Hindlimb muscle (tissue), 1 donor: ENCODE data around the gene SAP25. TPM values are rescaled to one million over a fixed set of nuclear protein-coding genes. Genes with fewer than 3 reads are reported as not detected.
A peak's percentile ranks its signal among the peaks of the same experiment; 100 is the strongest.
"Not testable (repeated sequence)": the region's sequence is repeated elsewhere in the genome, so short reads cannot be mapped to it uniquely, and the experiment has no call there.

Experiments
- DNase-seq: peaks from one replicate; pipeline ENCODE4 v3.0.0-alpha.2; 2013
- polyA plus RNA-seq: library from polyadenylated mRNA; unstranded; fragments of 120-200 nt; gene quantifications from one replicate; pipeline ENCODE4 v1.2.1, GENCODE V29; 2013; ENCODE audit not compliant: insufficient read length

SAP25 gene
- polyA plus RNA-seq, 1 donor = 3.5 TPM

- no peak for DNase-seq
Observed at GRCh38 chr7:100575206-100575631, 1.5 kb upstream of the SAP25 start.

DNA sequence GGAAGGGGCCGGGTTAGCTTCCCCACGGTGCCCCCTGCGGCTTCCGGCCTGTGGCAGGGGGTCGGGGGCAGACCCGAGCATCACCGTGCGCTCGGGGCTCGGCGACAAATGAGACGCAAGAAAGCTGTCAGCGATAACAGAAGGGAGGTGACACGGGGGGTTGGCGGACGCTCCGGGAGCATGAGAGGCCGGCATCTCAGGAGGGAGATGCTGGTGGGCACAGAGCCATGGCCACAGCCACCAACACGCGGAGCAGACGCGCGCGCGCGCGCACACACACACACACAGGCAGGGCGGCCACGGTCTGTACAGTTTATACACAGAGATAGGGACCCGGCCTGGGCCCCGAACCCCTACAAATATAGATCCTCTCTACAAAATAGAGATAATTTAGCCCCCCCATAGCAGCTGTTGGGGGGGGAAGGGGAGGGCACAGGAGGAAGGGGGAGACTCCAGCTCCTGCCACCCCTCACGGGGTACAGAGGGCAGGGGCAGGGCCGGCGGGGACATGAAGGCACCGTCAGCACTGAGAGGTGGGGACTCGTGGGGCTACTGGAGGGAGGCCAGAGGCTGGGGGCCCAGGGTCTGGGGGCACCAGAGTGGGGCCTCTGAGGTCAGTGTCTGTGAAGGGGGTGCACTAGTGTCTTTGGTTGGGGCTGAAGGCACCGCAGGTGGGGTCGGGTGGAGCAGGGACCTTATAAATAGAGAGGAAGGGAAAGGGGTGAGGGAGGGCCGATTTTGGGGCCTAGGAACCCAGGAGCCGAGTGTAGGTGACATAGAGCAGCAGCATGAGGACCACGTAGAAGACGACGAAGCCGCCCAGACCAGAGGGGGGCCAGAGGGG, 884 bp upstream of the SAP25 start:
- DNase-seq = no peak

DNA sequence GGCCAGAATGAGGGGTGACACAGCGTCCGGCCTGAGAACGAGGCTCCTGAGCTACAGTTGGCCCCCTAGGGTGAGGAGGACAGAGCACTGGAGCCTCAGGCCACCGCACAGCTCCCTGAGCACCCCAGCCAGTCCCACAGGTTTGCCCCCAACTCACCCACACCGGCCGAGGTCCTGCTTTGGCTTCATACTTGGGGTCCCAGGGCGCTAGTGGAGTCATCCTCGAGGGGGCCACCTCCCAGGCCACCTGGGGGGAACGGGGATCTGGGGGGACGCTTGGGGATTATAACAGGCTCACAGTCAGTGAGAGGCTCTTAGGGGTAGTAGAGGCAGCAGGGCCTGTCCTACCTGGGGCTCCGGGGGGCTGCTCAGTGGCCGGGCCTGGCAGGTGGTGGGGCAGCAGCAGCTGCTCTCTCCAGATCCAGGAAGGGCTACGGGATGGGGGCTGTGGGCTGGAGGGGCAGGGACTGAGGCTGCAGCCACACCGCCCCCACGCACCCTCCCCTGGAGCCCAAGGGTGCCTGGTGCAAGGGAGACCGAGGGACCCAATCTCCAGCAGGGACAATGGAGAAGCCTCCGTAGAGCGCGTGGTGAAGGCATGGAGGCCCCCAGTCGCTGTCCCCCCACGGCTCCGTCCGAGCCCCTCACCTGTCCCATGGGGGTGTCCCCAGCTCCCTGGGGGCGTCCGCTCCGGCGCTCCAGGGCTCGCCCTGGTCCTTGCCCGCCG, 588 bp downstream of the SAP25 start:
- no peak for DNase-seq

DNA sequence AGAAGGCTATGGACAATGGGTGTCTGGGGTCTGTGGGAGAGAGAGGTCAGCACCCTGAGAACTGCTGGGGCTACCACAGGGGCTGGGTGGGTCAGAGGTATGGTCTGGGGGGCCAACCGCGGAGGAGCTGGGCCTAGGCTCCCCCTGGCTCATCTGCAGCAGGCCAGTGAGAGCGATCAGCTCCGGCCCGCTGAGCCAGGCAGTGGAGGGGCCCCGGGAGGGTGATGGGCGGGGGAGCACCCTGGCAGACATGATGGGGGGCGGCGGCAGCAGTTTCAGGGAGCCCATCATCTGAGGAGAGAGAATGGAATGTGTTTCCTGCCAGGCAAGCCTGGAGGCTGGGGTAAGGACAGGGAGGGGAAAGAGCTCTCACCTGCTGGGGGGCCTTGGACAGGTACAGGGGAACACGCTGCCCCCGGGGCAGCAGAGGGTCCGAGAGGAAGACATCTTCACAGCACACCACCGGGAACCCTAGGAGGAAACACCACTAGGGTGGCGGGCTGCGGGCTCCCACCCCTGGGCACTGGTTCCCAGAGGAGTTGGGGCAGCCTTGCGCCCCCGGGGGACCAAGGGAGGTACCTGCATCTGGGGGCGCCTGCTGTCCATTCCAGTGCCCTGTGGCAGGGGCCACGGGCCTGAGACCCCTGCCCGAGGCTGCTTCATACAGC, 1.3 kb downstream of the SAP25 start:
- no peak for DNase-seq

DNA sequence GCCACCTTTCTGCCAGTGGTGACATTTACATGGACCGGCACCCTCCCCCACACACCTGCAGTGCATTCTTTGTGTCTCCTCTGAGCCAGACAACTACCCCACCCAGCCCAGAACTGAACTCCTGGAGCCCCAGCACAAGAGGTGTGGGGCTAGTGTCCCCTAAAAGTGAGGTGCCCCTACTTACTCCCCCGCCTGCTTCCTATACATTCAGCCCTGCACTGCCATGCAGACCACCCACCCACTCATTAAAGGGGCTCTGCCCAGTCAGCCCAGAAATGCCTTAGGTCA, 1.9 kb downstream of the SAP25 start:
- no peak for DNase-seq

- no peak for DNase-seq
Observed at GRCh38 chr7:100570954-100571828, 2.5 kb downstream of the SAP25 start.

DNA sequence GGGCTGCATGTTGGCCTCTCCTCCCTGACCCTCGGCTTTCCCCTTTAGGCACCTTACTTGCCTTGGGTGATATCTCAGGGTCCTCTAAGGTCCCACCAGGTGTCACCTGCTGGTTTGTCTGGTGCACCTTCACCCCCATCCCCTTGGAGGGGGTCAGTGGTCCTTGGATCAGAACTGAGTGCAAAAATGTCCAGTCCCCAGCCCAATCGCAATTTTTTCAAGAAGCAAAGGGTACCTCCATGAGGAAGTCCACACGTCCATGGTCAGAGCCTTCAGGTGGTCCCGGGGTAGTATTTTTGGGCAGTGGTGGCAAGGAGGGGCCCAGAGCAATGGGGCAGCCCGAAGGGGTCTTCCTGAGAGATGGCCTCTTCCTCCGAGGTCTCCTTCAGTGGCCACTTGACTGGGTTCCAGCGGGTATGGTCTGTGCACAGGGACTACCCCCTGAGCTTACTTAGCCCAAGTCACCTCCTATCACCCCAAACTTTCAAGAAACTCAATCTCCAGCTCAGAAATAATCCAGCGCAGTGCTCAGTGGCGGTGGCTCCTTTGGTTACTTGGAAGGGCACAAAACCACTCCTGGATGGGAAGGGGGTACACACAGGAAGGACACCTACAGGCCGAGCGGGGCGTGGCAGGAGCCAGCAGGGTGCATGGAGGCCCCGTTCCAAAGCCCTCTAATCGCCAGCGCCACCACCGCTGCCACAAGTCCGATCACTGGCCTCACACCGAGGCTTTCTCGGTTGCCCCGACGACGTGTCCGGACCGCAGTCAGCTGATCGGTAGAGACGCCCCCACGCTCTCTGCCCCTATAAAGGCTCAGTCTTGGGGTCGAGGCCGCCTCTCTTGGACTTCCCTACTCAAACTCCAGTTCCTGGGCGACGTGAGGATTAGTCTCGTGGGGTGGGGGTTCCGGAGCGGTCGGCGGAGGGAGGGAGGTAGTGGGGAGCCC, 4.5 kb downstream of the SAP25 start:
- no peak for DNase-seq

DNA sequence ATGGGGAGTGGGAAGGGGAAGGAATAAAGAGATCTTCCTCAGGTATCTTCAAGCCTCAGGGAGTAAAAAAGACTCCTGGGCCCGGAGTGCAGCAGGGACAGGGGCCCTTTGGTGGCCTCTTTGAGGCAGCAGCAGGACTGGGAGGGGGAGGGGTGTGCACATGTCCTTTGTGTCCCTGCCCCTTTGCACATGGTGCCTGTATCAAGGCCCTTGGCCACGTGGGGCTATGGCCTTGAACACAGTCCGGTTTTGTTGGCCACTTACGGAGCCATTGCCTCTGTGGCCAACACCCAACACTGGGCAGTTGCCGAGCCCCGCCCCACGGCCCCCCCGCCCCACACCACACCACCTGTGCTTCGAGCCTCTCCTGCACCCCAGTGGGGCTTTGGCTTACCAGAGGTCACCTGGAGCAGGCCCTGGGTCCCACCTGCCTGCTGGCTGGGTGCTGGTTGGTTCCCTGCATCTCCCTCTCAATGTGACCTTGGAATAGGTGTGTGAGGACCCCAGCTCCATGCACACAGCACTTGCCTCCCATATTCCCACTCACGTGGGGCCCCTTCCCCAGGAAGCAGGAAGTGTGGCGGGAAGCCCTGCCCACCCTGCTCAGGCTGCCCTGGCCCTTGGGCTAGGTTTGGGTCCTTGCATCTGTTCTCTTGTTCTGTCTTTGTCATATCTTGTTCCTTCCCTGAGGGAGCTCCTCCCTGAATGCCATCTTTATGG, 5.4 kb downstream of the SAP25 start:
- no peak for DNase-seq

DNA sequence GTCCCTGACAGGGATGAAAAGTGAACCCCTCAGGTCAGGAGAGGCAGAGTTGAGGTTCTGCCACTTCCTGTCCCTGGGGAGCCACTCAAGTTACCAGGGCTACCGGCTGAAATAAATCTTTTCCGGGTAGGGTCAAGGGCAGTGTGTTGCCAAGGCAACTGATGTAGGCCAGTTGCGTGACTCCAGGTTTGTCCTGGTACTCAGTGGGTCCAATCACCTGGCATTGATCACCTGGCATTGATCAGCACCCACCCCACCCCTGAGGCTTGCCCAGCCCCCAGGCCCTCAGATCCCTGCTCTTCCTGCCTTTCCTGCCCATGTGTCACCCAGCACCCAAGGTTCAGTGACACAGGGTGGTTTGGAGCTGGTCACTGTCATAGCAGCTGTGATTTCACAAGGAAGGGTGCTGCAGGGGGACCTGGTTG, 5.9 kb downstream of the SAP25 start:
- DNase-seq = no peak

DNA sequence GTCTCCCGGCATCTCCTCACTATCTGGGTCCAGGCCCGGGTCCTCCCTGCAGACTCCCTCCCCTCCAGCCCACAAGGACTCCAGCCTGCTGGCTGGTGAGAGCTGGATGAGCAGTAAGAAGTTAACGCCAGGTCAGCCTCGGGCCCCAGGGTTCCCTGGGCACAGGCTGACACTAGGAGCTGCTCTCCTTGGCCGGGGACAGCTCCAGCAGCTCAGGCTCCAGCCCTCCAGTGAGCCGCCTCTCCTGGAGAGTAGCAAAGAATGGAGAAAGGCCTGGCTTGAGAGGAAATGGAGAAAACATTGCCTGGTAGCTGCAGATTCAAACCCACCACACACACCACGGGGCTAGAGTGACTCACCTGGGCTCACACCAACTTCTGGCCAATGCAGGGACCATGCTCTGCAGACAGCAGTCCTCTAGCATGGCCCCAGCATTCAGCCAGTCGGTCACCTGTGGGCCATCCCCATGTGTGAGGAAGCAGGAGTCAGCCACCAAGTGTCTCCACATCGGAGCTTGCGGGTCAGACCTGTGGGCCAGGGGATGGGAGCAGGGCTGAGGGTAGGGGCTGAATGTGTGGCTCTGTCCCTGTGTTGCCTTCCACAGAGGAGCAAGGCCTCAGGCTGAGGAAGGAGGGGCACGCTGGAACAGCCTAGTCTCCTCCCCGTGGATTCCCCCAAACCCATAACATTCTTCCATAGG, 6.5 kb downstream of the SAP25 start:
- DNase-seq = no peak

DNA sequence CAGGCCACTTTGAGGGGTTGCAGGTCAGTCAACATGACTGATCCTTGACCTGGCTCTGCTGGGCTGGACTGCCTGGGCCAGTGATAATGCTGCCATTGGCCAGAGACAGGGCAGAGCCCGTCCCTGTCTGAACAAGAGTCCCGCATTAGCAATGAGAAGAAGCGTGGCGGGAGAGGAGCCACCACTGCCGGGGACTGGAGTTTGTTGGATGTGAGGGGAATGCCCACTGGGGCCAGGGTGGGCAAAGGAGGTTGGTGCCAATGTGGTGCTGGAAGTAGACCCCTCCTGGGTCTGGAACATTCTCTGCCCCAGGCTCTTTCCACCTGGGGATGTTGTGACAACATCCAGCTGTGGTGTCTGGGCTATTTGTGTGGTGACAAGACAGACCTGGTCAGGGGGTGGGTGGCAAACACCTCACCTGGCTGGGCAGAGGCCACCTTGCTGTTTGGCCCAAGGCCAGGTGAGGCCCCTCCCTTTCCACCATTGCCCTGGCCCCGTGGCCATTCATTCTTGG, 7.6 kb downstream of the SAP25 start:
- no peak for DNase-seq

DNA sequence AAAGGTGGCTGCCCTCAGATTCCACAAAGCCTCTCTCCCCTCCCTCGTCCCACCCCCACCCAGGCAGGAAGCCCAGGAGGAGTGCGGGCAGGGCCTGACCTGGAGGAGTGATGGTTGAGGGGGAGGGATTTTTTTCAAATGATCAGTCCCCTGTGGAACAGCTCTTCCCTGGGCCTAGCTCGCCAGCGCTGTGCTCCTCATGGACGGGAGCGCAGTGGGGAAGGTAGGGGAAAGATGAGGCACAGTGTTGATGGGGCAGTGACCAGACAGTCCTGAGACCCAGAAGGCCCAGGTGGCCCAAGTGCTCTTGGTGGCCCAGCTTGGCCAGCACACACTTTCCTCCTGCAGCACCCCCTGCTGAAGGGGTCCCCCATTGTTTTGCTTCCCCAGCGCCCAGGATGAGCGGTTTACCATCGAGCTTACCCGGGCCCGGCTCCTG, 8.5 kb downstream of the SAP25 start:
- DNase-seq = no peak

- DNase-seq = not testable (repeated sequence)
Observed at GRCh38 chr7:100564405-100564804, 9.3 kb downstream of the SAP25 start.

DNA sequence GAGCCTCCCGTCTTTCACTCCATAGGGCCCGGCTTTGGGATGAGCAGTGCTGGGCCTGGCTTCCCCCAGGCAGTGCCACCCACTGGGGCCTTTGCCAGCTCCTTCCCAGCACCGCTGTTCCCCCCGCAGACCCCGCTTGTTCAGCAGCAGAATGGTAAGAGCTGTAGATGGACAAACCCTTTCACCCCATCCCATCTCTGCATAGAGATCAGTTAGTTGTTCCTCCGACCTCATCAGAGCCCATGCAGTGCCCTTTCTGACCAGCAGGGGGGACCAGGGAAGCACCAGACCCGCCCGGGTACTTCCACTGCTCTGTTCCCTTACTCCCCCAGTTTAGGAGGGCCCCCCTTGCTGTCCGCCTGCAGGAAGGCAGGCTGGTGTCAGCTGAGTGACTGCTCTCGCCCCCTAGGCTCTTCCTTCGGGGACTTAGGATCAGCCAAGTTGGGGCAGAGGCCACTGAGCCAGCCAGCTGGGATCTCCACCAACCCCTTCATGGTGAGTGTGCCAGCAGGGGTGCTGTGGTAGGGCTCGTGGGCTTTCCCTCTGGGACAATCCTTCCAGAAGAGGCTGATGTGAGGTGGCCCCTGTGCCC, 9.8 kb downstream of the SAP25 start:
- peak; percentile 65 for DNase-seq

DNA sequence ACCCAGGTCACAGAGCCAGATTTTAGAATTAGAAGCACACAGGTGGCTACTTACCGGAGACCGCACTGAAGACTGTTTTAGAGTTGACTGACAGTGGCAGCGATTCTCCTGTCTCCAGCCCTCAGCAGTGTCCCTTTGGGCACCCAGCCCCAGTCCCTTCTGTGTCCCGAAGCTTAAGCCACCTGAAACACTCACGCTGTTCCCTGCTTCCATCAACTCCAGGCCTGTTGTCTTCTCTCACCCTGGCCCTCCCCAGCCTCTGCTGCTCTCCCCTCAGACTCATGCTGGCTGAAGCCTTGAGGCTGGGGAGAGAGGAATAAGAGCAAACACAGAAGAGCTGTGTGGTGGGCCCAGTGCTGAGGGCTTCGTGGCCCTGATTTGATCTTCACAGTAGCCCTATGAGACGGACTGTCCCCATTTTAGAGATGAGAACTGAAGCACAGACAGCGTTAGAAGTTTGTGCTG, 10.6 kb downstream of the SAP25 start:
- DNase-seq = no peak

DNA sequence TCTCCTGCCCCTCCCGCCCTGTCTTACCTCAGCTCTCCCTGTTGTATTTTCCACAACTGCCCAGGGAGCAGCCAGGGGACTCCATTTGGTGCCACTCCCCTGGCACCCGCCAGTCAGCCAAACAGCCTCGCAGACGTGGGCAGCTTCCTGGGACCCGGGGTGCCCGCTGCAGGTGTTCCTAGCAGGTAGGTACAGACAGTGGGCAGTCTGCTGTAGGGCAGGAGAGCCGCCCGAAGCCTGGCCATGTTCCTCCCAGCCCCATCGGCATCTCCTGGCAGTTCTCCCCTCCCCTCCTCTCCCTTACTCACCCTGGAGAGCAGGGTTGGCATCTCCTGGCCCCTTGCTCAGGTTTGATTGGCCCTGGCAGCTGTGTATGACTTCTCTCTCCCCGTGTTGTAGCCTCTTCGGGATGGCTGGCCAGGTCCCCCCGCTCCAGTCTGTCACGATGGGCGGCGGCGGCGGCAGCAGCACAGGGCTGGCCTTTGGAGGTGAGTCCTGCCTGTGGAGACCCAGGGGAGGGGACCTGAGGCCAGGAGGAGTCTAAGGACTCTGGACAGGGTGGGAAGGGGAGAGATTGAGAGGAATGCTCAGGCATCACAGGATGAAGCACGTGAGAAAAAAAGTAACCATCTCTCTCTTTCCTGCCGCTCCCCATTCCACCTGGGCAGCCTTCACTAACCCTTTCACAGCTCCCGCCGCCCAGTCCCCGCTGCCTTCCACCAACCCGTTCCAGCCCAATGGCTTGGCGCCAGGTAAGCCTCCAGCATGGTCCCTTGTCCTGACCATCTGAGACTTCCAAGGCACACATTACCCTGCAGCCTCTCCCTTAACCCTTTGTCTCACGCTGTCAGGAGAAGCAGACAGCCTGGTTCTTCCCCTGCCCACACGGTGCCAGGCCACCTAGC, 11.3 kb downstream of the SAP25 start:
- DNase-seq = no peak

GRCh38 chr7:100561491-100562194, 12.1 kb downstream of the SAP25 start:
- no peak for DNase-seq
